Middle frontal gyrus (tissue), 1 donor: Measurements from ENCODE around the gene MYG1.
A peak's percentile ranks its signal among the peaks of the same experiment; 100 is the strongest.

ENCODE experiments used
- DNase-seq: peaks from one replicate; pipeline ENCODE4 v3.0.0-alpha.2; 2015; ENCODE audit warnings: low spot score; ENCODE audit errors: extremely low spot score

Gene MYG1, protein sequence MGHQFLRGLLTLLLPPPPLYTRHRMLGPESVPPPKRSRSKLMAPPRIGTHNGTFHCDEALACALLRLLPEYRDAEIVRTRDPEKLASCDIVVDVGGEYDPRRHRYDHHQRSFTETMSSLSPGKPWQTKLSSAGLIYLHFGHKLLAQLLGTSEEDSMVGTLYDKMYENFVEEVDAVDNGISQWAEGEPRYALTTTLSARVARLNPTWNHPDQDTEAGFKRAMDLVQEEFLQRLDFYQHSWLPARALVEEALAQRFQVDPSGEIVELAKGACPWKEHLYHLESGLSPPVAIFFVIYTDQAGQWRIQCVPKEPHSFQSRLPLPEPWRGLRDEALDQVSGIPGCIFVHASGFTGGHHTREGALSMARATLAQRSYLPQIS

DNA sequence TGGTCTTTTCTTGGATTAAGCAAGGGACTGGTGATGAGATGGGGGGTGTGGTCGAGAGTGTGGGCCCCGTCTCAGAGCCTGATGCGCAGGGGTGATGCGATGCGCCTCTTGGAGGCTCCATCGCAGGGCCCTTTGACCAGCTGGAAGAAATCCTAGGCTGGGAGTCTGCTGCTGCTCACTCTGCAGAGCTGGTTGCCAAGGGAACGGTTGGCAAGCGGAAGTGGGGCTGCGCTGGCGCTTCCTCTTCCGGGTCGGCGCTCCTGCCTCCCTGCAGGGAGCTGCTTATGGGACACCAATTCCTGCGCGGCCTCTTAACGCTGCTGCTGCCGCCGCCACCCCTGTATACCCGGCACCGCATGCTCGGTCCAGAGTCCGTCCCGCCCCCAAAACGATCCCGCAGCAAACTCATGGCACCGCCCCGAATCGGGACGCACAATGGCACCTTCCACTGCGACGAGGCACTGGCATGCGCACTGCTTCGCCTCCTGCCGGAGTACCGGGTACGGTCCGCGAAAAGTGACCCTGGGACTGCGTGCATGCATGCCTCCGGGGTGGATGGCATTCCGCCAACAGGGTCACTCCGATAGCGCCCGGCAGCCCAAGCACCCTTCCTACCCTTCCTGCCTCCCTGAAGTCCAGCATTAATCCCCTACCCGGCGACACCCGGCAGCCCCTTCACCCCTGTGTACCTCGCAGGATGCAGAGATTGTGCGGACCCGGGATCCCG is at the start of gene MYG1:
Gene MYG1 (plus strand): TSS at position 242 of the 727 bp plus-strand sequence. CDS start 43 bp downstream, at position 285.
- DNase-seq: peak; percentile 82

DNA sequence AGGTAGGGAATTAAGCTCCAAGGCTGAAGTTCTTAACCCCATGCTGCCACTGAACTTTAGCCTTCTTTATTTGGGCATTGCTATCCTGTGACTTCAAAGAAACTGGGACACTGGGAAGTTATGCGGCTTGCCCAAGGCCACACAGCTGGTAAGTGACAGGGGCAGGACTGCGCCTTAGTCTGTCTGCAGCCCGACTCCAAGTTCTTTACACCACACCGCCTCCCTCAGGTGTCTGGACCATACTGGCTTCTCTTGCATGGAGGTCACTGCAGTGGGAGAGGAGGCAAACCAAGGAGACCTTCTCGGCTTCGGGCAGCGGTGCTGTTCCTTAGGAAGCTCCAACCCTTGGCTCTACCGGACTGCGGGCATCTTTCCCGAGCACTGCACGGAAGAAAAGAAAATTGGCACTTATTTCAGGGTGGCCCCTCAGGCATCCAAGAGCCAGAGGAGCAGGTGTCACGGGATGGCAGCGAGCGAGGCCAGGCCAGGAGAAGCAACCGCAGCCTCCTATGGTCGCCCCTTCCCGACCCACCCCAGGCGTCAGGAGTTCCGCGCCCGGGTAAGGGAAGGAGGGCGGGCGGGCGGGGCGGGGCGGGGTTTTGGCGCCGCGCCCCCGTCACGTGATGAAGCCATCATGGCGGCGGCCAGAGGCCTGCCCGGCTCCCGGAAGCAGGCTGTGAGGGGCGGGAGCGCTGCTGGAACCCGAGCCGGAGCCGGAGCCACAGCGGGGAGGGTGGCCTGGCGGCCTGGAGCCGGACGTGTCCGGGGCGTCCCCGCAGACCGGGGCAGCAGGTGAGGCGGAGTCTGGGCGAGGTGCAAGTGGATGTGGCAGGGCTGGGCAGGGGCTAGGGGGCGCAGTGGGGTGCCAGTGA is 47.8 kb upstream of the MYG1 start:
- DNase-seq: peak; percentile 51

DNA sequence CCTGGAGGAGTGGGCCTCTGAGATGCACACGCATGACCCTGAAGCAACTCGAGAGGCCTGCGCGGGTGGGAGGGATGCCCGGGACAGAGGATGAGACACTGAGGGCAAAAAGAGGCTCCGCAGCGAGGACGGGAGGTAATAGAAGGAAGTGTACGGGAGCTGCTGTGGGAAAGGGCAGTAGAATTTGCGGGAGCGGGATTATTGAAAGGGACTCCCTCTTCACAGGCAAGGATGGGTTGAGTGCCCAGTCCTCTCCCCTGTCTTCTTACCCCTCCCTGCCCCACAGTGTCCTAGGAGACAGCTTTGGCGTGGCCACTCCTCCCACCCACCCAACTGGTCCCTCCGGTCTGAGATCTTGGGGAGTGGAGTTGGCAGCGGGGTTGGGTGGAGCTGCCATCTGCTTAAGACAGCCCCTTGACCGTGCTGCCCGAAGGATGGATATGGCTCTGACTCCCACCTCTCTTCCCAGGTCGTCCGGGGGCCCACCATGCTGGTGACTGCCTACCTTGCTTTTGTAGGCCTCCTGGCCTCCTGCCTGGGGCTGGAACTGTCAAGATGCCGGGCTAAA is 47.1 kb upstream of the MYG1 start:
- no peak for DNase-seq

DNA sequence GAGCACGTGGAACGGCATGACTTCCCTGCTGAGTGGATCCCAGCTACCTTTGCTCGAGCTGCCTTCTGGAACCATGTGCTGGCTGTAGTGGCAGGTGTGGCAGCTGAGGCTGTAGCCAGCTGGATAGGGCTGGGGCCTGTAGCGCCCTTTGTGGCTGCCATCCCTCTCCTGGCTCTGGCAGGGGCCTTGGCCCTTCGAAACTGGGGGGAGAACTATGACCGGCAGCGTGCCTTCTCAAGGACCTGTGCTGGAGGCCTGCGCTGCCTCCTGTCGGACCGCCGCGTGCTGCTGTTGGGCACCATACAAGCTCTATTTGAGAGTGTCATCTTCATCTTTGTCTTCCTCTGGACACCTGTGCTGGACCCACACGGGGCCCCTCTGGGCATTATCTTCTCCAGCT is 46.2 kb upstream of the MYG1 start:
- no peak for DNase-seq

DNA sequence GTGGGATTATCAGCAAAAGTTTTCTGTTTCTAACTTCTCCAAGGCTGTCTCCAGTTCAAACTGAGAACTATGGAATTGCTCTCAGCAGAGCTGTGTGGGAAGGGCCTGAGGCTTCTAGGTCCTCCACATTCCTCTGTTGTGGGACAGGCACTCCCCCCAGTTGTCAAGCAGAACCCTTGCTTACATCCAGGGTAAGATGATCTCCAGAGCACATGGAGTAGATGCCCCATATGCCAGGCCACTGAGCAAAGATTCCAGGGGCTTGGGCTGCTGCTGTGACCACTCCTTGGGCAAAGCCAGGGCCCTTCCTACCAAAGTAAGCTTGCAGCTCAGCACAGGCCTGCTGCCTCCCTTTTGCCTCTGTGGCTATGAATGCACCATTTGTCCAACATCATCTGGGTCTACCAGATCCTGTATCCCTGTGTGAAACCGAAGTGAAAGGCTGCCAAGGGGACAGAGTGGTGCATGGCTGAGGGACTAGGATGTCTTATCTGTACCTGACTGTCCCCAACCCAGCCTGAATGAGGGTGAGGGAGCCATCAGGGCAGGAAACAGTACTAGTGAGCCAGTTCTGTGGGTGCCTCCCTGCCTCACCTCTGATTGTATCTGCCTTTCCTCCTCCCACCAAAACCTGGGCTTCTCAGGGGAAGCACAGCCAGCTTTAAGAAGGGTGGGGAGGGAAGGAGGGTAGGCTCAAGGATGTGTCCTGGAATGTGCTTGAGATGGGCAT is 44.5 kb upstream of the MYG1 start:
- no peak for DNase-seq

DNA sequence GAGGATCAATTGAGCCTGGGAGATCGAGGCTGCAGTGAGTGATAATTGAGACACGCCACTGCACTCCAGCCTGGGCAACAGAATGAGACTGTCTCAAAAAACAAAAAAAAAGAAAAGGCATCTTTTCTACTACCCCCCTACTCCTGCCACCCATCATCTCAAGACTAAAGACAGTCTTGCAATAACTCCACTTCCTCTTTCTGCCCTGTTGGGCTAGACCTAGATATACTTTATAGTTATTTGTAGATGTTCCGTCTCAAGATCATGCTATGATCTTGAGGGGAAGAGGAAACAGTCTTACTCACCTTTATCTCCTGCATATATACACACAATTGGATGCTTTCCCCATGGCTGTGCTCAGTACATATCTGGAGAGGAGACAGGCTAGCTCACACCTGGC is 43.5 kb upstream of the MYG1 start:
- DNase-seq: no peak

DNA sequence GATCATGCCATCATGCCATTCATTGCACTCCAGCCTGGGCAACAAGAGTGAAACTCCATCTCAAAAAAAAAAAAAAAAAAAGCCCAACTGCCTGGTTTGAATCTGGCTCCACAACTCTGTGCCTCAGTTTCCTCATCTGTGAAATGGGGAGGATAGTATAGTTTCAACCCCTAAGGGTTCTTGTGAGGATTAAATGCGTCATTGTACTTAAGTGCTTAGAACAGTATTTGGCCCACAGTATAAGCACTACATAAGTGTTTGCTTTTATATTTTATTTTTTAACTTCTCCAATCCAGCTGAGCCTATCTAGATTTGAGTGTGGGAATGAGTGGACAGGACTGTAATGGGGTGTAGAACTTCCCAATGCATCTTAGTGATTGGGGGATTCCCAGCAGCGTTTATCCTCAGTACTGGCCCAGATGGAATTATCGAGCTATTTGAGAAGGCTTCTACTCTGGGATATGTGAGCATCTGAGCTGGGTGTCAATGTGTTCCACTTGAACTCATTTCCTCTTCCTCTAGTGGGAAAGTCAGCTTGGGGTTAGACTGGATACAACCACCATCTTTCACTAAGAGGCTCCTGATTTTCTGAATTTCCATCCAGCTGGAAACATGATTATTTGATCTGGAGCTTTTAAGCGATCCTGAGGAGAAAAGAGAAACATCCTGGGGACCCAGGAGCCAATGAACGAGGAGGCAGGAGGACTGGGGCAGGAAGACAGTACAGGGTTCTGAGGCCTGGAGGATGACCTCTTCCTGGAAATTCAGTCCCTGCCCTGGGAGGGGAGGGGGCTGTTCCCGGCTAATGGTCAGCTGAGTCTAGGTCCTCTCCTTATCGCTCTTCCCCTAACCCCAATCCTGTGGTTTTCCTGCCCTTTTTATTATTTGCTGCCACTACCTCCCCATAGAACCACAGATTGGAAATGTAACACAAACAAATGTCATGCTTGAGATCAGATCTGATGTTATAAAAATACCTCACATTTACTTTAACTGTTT is 40.7 kb upstream of the MYG1 start:
- no peak for DNase-seq

DNA sequence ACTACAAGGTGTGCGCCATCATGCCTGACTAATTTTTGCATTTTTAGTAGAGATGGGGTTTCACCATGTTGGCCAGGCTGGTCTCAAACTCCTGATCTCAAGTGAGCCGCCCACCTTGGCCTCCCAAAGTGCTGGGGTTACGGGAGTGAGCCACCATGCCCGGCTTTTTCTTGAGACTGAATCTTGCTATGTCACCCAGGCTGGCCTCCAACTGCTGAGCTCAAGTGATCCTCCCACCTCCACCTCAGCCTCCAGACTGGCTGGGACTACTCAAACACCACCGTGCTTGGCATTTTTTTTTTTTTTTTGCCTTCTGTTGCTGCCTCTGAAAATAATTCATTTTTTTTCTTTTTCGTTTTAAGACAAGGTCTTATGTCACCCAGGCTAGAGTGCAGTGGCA is 39.6 kb upstream of the MYG1 start:
- DNase-seq: no peak

DNA sequence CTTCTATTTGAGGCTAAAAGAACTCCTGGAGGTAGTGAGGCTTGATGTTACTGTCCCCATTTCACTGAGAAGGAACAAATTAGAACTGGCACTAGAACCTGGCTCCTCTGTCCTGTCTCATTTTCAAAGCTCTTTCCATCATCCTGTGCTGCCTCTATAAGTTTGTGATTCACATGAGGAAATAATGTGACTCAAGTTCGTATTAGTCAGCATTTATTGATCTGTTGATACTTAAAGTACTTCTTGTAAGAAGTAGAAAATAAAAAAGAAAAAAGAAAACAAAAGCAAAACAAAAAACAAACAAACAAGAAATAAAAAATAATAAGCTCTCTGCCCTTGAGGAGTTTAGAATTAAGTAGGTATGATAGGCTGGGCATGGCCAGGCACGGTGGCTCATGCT is 33.7 kb upstream of the MYG1 start:
- no peak for DNase-seq

DNA sequence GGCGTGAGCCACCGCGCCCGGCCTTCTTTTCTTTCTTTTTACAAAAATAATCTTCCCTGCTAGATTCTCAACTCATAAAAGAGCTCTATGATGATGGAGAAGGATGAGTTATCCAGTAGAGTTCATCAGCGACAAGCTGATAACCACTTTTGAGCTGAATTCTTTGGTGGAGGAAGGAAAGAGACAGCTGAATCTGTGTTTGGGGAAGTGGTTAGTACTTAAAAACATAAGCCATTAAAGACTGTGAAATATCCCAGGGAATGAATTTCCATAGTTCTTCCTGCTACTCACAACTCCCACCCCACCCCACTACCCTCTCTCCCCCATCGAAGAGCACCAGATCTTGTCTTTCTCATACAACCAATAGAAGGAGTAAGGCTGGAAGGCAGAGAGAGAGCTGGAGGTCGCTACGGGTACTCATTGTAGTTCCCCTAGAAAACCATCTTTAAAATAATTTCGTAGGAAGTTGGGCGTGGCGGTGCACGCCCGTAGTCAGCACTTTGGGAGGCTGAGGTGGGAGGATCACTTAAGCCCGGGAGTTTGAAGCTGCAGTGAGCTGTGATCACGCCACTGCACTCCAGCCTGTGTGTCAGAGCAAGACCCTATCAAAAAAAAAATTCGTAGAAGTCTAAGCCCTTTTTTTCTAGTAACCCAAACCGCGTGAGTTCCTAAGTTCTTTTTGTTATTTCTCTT is 32.0 kb upstream of the MYG1 start:
- DNase-seq: no peak

DNA sequence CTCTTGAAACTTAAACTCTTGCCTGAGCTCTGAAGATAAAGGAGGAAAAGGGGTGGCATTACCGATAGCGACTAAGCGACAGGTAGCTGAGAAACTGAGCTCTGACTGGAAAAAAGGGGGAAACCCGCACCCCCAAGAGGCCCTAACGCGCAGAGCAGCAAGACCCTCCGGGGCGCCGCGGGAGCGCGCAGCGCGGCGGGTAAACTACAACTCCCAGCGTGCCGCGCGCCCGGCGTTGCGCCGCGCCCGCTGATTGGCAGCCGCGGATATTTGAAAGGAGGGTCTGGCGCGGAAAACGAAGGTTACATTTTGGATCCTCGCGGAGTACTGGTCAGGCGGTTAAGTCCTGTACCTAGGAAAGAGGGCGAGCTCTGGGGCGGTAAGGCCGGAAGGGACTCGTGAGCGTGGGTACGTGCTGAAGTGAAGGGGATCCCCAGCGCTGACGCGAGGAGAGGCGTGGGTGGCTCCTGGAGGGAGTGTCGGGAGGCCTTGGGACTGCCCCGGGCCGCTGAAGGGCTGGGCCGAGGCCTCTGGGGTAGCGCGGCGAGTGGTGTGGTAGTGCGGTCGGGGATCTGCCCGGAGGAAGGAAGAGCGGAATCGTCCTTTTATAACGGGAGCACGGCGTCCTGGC is 31.4 kb upstream of the MYG1 start, which contains the start of gene ESPL1:
Gene ESPL1 (plus strand): TSS at position 301 of the 631 bp plus-strand sequence. CDS start 468 bp downstream, outside the sequence.
- peak; percentile 61 for DNase-seq

DNA sequence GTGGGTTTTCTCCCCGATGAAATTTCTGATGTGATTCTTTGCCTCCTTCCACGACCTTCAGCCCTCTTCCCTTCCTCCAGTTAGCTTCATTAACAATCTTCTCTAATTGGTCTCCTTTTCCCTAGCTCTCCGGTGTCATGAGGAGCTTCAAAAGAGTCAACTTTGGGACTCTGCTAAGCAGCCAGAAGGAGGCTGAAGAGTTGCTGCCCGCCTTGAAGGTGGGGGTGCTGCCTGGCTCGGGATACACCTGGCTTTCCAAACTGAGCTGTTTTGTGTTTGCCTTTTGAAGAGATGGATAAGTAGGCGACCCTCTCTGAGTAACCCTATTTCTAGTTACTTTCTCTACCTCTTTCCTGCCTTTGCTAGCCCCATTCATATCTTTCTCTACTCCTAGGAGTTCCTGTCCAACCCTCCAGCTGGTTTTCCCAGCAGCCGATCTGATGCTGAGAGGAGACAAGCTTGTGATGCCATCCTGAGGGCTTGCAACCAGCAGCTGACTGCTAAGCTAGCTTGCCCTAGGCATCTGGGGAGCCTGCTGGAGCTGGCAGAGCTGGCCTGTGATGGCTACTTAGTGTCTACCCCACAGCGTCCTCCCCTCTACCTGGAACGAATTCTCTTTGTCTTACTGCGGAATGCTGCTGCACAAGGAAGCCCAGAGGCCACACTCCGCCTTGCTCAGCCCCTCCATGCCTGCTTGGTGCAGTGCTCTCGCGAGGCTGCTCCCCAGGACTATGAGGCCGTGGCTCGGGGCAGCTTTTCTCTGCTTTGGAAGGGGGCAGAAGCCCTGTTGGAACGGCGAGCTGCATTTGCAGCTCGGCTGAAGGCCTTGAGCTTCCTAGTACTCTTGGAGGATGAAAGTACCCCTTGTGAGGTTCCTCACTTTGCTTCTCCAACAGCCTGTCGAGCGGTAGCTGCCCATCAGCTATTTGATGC is 30.6 kb upstream of the MYG1 start:
- DNase-seq: no peak

DNA sequence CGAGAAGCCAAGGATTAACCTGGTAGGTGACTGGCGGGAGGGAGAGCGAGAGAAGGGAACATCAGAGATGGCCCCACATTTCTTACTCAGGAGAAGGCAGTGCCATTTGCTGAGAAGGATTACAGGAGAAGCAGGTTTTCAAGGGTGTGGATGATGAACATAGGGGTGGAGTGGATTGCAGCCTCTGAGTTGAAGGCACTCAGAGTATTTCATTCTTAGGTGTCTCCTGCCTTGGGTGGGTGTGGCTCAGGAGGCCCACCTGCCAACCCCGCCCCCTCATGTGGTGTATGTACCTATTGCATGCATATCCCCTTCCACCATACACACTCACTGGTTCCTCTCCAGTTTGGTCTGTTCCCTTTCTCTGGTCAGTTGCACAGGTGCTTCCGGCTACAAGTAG is 25.1 kb upstream of the MYG1 start:
- no peak for DNase-seq

DNA sequence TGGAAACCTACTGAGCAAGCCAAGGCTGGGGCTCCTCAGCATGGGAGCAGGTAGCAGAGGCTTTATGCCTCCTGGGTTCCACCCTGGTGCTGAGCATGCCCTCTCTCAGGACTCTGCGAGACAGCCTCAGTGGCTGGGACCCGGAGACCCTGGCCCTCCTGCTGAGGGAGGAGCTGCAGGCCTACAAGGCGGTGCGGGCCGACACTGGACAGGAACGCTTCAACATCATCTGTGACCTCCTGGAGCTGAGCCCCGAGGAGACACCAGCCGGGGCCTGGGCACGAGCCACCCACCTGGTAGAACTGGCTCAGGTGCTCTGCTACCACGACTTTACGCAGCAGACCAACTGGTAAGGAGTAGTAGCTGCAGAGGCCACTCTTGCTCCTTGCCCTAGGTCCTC is 23.0 kb upstream of the MYG1 start:
- DNase-seq: no peak

DNA sequence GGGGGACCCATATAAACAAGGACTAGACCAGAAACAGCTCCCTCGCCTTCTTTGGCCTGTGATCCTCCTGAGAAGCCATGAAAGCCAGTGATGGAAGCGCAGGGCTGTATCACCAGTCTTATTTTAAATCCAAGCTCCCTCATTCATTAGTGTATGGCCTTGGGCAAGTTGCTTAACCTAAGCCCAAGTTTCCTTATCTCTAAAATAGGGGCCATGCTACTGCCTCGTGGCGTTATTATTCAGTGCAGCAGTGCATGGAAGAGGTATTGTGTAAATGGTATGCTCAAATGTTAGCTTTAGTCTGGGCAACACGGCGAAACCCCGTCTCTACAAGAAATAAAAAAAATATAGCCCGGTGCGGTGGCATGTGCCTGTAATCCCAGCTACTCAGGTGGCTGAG is 21.5 kb upstream of the MYG1 start:
- no peak for DNase-seq

DNA sequence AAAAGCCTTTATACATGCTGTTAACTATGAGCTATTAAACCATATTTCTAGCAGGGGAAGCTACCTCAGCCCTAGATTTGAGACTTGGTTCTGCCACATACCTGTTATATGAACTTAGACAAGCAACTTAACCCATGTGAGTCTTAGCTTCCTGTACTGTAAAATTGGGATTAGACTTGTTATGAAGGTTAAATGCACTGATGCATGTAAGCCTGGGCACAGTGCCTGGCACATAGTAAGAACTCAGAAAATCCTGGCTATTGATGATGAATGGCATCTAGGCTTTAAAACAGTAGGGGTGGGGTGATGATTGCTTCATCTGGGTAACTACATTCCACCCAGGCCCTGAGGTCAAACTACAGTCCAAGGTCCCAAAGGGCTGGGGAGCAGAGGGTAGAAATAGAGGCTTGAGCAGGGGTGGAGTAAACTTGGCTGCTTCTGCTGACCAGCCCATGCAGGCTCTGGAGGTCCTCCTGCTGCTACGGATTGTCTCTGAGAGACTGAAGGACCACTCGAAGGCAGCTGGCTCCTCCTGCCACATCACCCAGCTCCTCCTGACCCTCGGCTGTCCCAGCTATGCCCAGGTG is 20.1 kb upstream of the MYG1 start:
- no peak for DNase-seq
